CD14-positive monocyte (primary cell): ENCODE data around the gene ZNF174. TPM values are rescaled to one million over a fixed set of nuclear protein-coding genes. Genes with fewer than 3 reads are reported as not detected.

ENCODE experiments used
- DNase-seq, 3 donors: peaks; one replicate each; pipeline ENCODE4 v3.0.0-alpha.2; 2011 to 2022
- H2AFZ ChIP-seq: 2 replicates; pipeline ENCODE4 v1.6.0; 2012; ENCODE audit warnings: mild to moderate bottlenecking, low read depth, low read length, inconsistent platforms; ENCODE audit not compliant: insufficient read depth, poor library complexity, severe bottlenecking
- H3K27ac ChIP-seq, 2 donors: 1 replicate in 1 of 2; 2 replicates in 1 of 2; pipeline ENCODE4 v1.5.1; 2012 to 2013; ENCODE audit warnings: low read length in 2 of 2, control low read depth in 1 of 2, inconsistent platforms in 1 of 2, low read depth in 1 of 2, mild to moderate bottlenecking in 1 of 2
- H3K27me3 ChIP-seq, 2 donors: one replicate each; pipeline versions ENCODE4 v1.6.0 to v1.6.1; 2011 to 2013; ENCODE audit warnings: low read length in 2 of 2; ENCODE audit not compliant: control insufficient read depth in 2 of 2, insufficient read depth in 2 of 2
- H3K36me3 ChIP-seq, 2 donors: replicated peaks in 1 of 2; 1 replicate in 1 of 2; 2 replicates in 1 of 2; pipeline versions ENCODE4 v1.5.1 to v1.6.1; 2012 to 2013; ENCODE audit warnings: low read length in 2 of 2, control low read depth in 1 of 2, inconsistent platforms in 1 of 2, mild to moderate bottlenecking in 1 of 2; ENCODE audit not compliant: insufficient read depth in 2 of 2, control insufficient read depth in 1 of 2
- H3K4me1 ChIP-seq, 2 donors: 1 replicate in 1 of 2; 2 replicates in 1 of 2; pipeline versions ENCODE4 v1.5.1 to v1.6.1; 2012 to 2013; ENCODE audit warnings: low read length in 2 of 2, control low read depth in 1 of 2, inconsistent platforms in 1 of 2, mild to moderate bottlenecking in 1 of 2, moderate library complexity in 1 of 2; ENCODE audit not compliant: insufficient read depth in 2 of 2, control insufficient read depth in 1 of 2
- H3K4me2 ChIP-seq: replicated peaks from 2 replicates; pipeline ENCODE3; 2012; ENCODE audit warnings: low read length, moderate library complexity, mild to moderate bottlenecking; ENCODE audit not compliant: poor library complexity, severe bottlenecking; ENCODE audit errors: extremely low read depth
- H3K4me3 ChIP-seq, 3 experiments: fragments of 200-600 bp in 1 of 3; sonication (generic) in 1 of 3; replicated peaks in 1 of 3; 1 replicate in 2 of 3; 2 replicates in 1 of 3; pipeline ENCODE4 v1.5.1; 2011 to 2013; ENCODE audit warnings: low read length in 3 of 3, mild to moderate bottlenecking in 3 of 3, control low read depth in 2 of 3, low read depth in 2 of 3, inconsistent platforms in 1 of 3, moderate library complexity in 1 of 3
- H3K79me2 ChIP-seq: 2 replicates; pipeline ENCODE4 v1.6.0; 2012; ENCODE audit warnings: mild to moderate bottlenecking, control low read depth, inconsistent platforms, low read length, moderate library complexity; ENCODE audit not compliant: insufficient read depth
- H3K9ac ChIP-seq: 2 replicates; pipeline ENCODE4 v1.6.0; 2017; ENCODE audit warnings: low read length, mild to moderate bottlenecking; ENCODE audit not compliant: insufficient read depth, poor library complexity, severe bottlenecking
- H3K9me3 ChIP-seq, 2 donors: replicated peaks in 1 of 2; 1 replicate in 1 of 2; 2 replicates in 1 of 2; pipeline versions ENCODE4 v1.5.1 to v1.6.1; 2012 to 2013; ENCODE audit warnings: low read length in 2 of 2, control low read depth in 1 of 2; ENCODE audit not compliant: control insufficient read depth in 1 of 2, insufficient read depth in 1 of 2
- H4K20me1 ChIP-seq: 2 replicates; pipeline ENCODE4 v1.6.0; 2012; ENCODE audit warnings: mild to moderate bottlenecking, low read length, control low read depth, moderate library complexity; ENCODE audit not compliant: insufficient read depth
- H3K27ac Mint-ChIP-seq, 7 donors: one replicate each; pipeline ENCODE4 v1.8.0; 2020; ENCODE audit warnings: mild to moderate bottlenecking in 7 of 7, mixed read lengths in 7 of 7, moderate library complexity in 6 of 7, inconsistent platforms in 2 of 7
- H3K27me3 Mint-ChIP-seq, 3 donors: one replicate each; pipeline ENCODE4 v1.8.0; 2021 to 2022; ENCODE audit warnings: low read depth in 3 of 3, mild to moderate bottlenecking in 3 of 3, mixed read lengths in 3 of 3, moderate library complexity in 3 of 3, inconsistent platforms in 1 of 3
- H3K36me3 Mint-ChIP-seq, 2 donors: one replicate each; pipeline ENCODE4 v1.8.0; 2020; ENCODE audit warnings: mixed read lengths in 2 of 2, inconsistent platforms in 1 of 2, mild to moderate bottlenecking in 1 of 2
- H3K4me1 Mint-ChIP-seq: one replicate; pipeline ENCODE4 v1.8.0; 2020; ENCODE audit warnings: mild to moderate bottlenecking, mixed read lengths
- H3K4me3 Mint-ChIP-seq, 2 donors: one replicate each; pipeline ENCODE4 v1.8.0; 2020; ENCODE audit warnings: mild to moderate bottlenecking in 2 of 2, mixed read lengths in 2 of 2, moderate library complexity in 1 of 2
- H3K9me3 Mint-ChIP-seq, 7 donors: one replicate each; pipeline ENCODE4 v1.8.0; 2020 to 2022; ENCODE audit warnings: mixed read lengths in 7 of 7, mild to moderate bottlenecking in 6 of 7, moderate library complexity in 6 of 7, inconsistent platforms in 2 of 7
- CTCF ChIP-seq: fragments of 200-600 bp; IDR thresholded peaks from one replicate; pipeline ENCODE4 v1.8.0; 2022; ENCODE audit warnings: antibody characterized with exemption, mild to moderate bottlenecking
- WGBS: methylation state at CpG from one replicate; pipeline ENCODE4 v1.1.5; 2013; ENCODE audit warnings: missing lambda C conversion rate; ENCODE audit not compliant: insufficient coverage; 5-methylcytosine and 5-hydroxymethylcytosine counted together
- intact Hi-C, 2 donors: fragments of 100-400 bp; cut with micrococcal nuclease; formaldehyde crosslinking; loops; one replicate each; pipeline versions ENCODE4 v1.15.0 to v1.15.1; 2023
- polyA plus RNA-seq, 3 donors: library from polyadenylated mRNA; depleted of rRNA in 1 of 3; unstranded in 2 of 3; stranded (reverse) in 1 of 3; fragments of 300-500 nt in 2 of 3; fragments of >200 nt in 1 of 3; fragmentation: Illumina TruSeq in 2 of 3; gene quantifications; 1 replicate in 2 of 3; 2 replicates in 1 of 3; pipeline ENCODE4 v1.2.3, GENCODE V29; 2012 to 2021

Gene ZNF174
- polyA plus RNA-seq, 3 donors = 2.5 to 5.6 (median 4.9) TPM

DNA sequence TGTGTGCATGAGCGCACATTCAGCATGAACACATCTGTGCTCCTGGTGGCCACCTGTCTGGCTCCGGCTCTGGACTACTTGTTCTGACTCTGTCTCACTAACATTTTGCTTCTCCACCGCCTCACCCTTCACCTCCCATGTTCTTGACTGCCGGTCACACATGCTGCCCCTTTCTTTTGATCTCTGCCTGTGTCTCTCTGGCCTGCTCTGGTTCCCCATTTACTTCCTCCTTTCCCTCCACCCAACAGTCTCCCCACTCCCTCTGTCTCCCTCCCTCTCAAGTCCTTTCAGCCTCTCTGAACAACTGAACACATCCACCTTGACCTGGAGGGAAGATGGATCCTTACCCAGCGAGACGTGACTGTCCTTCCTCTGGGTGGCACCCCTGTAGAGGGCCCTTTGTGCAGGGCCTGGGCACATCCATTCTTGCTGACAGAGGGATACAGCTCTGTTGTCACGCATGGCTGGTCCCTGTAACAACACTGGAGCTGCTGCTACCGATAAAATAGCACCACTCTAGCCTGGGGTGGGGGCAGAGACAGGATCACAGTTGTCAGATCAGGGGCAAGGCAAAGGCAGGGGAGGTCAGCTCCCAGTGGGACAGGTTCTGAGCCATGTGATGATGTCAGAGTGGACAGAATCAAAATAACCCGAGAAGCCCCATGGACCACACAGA lies 11.2 kb upstream of the ZNF174 start:
- Histone ChIP-seq H3K9ac (no peak overlapping the region), H3K36me3 (peaks cover 60 to 87% of the 10 kb centered on the region in 2 donors), H3K27me3 (no peaks in the 10 kb centered on the region), H3K4me2 (no peak overlapping the region), H3K27ac (no peak overlapping the region), H3K9me3 (peaks cover 74 to 87% of the 10 kb centered on the region in 2 donors), H4K20me1 (no peaks in the 10 kb centered on the region), H2AFZ (no peak overlapping the region), H3K4me3 (no peak overlapping the region), H3K79me2 (peaks cover 9% of the 10 kb centered on the region), H3K4me1 (no peaks in the 10 kb centered on the region)
- Mint-ChIP-seq H3K36me3 (peaks cover 82 to 89% of the 10 kb centered on the region in 2 donors), H3K9me3 (peaks cover 43 to 87% (median 79%) of the 10 kb centered on the region in 7 donors), H3K4me1 (no peaks in the 10 kb centered on the region), H3K4me3 (no peak overlapping the region), H3K27ac (peak overlapping the region in 1 of 7 donors; percentile 36), H3K27me3 (no peaks in the 10 kb centered on the region)
- DNase-seq = no peak
- TF ChIP-seq CTCF = no peak
- 84% methylated on average over 7 of the region's 9 CpGs for WGBS
- intact Hi-C loops = no loop called here

DNA sequence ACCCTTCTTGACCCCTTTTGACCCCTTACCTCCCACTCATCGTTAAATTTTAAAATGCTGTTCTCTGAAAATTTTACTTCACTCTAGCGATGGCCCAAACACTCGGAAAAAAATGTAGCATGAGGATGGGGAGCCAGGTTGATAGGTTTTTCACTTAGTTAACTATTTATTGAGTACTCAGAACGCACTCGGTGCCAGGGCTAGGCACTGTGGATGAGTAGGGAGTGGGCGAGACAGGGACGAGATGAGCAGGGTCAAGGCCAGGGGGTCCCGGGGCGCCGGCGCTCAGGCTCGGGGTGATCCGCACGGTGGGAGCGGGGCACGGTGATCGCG lies 603 bp upstream of the ZNF174 start:
- peaks cover 53 to 61% of the 10 kb centered on the region in 2 donors for H3K36me3 Mint-ChIP-seq
- Histone ChIP-seq H3K79me2 (peaks cover 37% of the 10 kb centered on the region), H3K4me2 (peak overlapping the region; percentile 81), H3K9me3 (peaks cover 45 to 46% of the 10 kb centered on the region in 2 donors), H3K27me3 (no peaks in the 10 kb centered on the region), H3K4me3 (peak overlapping the region; percentile 72 to 90 (median 86)), H2AFZ (peak overlapping the region; percentile 98), H4K20me1 (no peaks in the 10 kb centered on the region), H3K9ac (peak overlapping the region; percentile 88), H3K27ac (peak overlapping the region; percentile 39 to 80), H3K36me3 (peaks cover 26 to 53% of the 10 kb centered on the region in 2 donors), H3K4me1 (peaks cover 19 to 30% of the 10 kb centered on the region in 2 donors)
- peak overlapping the region; percentile 79 to 89 (median 80) for H3K27ac Mint-ChIP-seq
- DNase-seq = no peak
- H3K27me3 Mint-ChIP-seq = peaks cover 0 to 4% (median 0%) of the 10 kb centered on the region in 3 donors
- peak overlapping the region; percentile 85 to 96 for H3K4me3 Mint-ChIP-seq
- under 1% methylated on average over 12 of the region's 18 CpGs for WGBS
- peaks cover 25% of the 10 kb centered on the region for H3K4me1 Mint-ChIP-seq
- intact Hi-C loops = loop anchor here (2.0 to 5.0 kb wide), 4 partner anchors 37 to 93 kb away; partner anchors contain the start of genes TIGD7 (in 1 of the 2) and ZNF75A (in 1 of the 2)
- no peak for TF ChIP-seq CTCF
- H3K9me3 Mint-ChIP-seq = peaks cover 36 to 57% (median 53%) of the 10 kb centered on the region in 7 donors
